Spleen (tissue), 7 donors: ENCODE measurements around the gene MINDY4.

ENCODE experiments used
- POLR2A ChIP-seq, 3 donors: fragments of 450-650 bp; IDR thresholded peaks; one replicate each; pipeline ENCODE4 v1.5.1; 2017; ENCODE audit warnings: antibody characterized with exemption in 3 of 3, mild to moderate bottlenecking in 1 of 3
- POLR2AphosphoS5 ChIP-seq, 3 donors: sonication (generic); formaldehyde crosslinking; IDR thresholded peaks; one replicate each; pipeline ENCODE4 v1.5.1; 2017; ENCODE audit warnings: antibody characterized with exemption in 3 of 3
- TF ChIP-seq, protein P1 (sequence below), 11 experiments: fragments of 200-600 bp in 7 of 11; fragments of 450-650 bp in 4 of 11; sonication (generic) in 4 of 11; IDR thresholded peaks in 8 of 11; conservative IDR thresholded peaks in 3 of 11; 1 replicate in 7 of 11; 2 replicates in 4 of 11; pipeline versions ENCODE4 v1.4.0 to v1.8.0; 2016 to 2021; ENCODE audit warnings: antibody characterized with exemption in 11 of 11, inconsistent platforms in 4 of 11, mild to moderate bottlenecking in 1 of 11
- donor health status: DM: no; HTN: no; CAD: no; lungs with moderate emphysema.
- donor health status: DM: no; HTN: no; CAD: no.
- donor health status: DM: no; HTN: no; CAD: no.

GRCh38 chr7:30896036-30896435, 124.8 kb downstream of the MINDY4 start:
- TF ChIP-seq, protein P1, sequence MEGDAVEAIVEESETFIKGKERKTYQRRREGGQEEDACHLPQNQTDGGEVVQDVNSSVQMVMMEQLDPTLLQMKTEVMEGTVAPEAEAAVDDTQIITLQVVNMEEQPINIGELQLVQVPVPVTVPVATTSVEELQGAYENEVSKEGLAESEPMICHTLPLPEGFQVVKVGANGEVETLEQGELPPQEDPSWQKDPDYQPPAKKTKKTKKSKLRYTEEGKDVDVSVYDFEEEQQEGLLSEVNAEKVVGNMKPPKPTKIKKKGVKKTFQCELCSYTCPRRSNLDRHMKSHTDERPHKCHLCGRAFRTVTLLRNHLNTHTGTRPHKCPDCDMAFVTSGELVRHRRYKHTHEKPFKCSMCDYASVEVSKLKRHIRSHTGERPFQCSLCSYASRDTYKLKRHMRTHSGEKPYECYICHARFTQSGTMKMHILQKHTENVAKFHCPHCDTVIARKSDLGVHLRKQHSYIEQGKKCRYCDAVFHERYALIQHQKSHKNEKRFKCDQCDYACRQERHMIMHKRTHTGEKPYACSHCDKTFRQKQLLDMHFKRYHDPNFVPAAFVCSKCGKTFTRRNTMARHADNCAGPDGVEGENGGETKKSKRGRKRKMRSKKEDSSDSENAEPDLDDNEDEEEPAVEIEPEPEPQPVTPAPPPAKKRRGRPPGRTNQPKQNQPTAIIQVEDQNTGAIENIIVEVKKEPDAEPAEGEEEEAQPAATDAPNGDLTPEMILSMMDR (IDR thresholded peaks at IDR 0.05 in 8 of 11, conservative IDR thresholded peaks at IDR 0.05 in 3 of 11) = no peak
- TF ChIP-seq POLR2A (IDR thresholded peaks at IDR 0.05) (no peak), POLR2AphosphoS5 (IDR thresholded peaks at IDR 0.05) (no peak)
